ENCODE results near the gene CES3.
"Not testable (repeated sequence)": the region's sequence is repeated elsewhere in the genome, so short reads cannot be mapped to it uniquely, and the experiment has no call there.

Gene CES3

GRCh38 chr16:66964049-66964448, 3.0 kb downstream of the CES3 start:
- Histone ChIP-seq H3K36me3 (no peaks in the 10 kb centered on the region), H3K9ac (no peak overlapping the region), H3K4me2 (no peak overlapping the region), H4K20me1 (no peaks in the 10 kb centered on the region), H3K4me3 (no peak overlapping the region), H3K9me3 (no peaks in the 10 kb centered on the region), H3K27ac (no peak overlapping the region), H3K4me1 (peaks cover 35% of the 10 kb centered on the region), H3K27me3 (no peaks in the 10 kb centered on the region)
- no peak for TF ChIP-seq Cebpa-rat (IDR thresholded peaks at IDR 0.05)

GRCh38 chr16:66968847-66969246, 7.8 kb downstream of the CES3 start:
- Histone ChIP-seq H3K4me1 (no peaks in the 10 kb centered on the region), H3K4me2 (no peak overlapping the region), H4K20me1 (no peaks in the 10 kb centered on the region), H3K4me3 (no peak overlapping the region), H3K9me3 (no peaks in the 10 kb centered on the region), H3K9ac (no peak overlapping the region), H3K27ac (no peak overlapping the region), H3K36me3 (no peaks in the 10 kb centered on the region), H3K27me3 (no peaks in the 10 kb centered on the region)
- no peak for TF ChIP-seq Cebpa-rat (IDR thresholded peaks at IDR 0.05)

GRCh38 chr16:66970775-66971720, 10.0 kb downstream of the CES3 start:
- H4K20me1 ChIP-seq, result no peaks in the 10 kb centered on the region
- no peaks in the 10 kb centered on the region for H3K36me3 ChIP-seq
- H3K4me3 ChIP-seq, result no peak overlapping the region
- H3K27ac ChIP-seq, result no peak overlapping the region
- H3K4me2 ChIP-seq, result no peak overlapping the region
- no peaks in the 10 kb centered on the region for H3K27me3 ChIP-seq
- peaks cover 9% of the 10 kb centered on the region; the same call in 1 of the 2 replicates for H3K4me1 ChIP-seq
- no peak overlapping the region for H3K9ac ChIP-seq
- no peak for TF ChIP-seq Cebpa-rat (IDR thresholded peaks at IDR 0.05)
- H3K9me3 ChIP-seq, result no peaks in the 10 kb centered on the region

- TF ChIP-seq Cebpa-rat (IDR thresholded peaks at IDR 0.05), result no peak
- Histone ChIP-seq H3K9ac (no peak overlapping the region), H3K4me1 (peaks cover 27% of the 10 kb centered on the region), H3K36me3 (no peaks in the 10 kb centered on the region), H4K20me1 (no peaks in the 10 kb centered on the region), H3K27me3 (no peaks in the 10 kb centered on the region), H3K4me2 (no peak overlapping the region), H3K9me3 (no peaks in the 10 kb centered on the region), H3K4me3 (no peak overlapping the region), H3K27ac (no peak overlapping the region)
Measured at GRCh38 chr16:66972983-66973382, 11.9 kb downstream of the CES3 start.

GRCh38 chr16:66973716-66974115, 12.7 kb downstream of the CES3 start:
- no peaks in the 10 kb centered on the region for H3K9me3 ChIP-seq
- no peak overlapping the region for H3K4me3 ChIP-seq
- no peaks in the 10 kb centered on the region for H4K20me1 ChIP-seq
- no peaks in the 10 kb centered on the region for H3K27me3 ChIP-seq
- no peak overlapping the region for H3K4me2 ChIP-seq
- no peak overlapping the region for H3K9ac ChIP-seq
- no peak overlapping the region for H3K27ac ChIP-seq
- H3K36me3 ChIP-seq, result no peaks in the 10 kb centered on the region
- no peak for TF ChIP-seq Cebpa-rat (IDR thresholded peaks at IDR 0.05)
- H3K4me1 ChIP-seq, result peaks cover 35% of the 10 kb centered on the region

- H3K9me3 ChIP-seq, H3K36me3 ChIP-seq, H3K4me2 ChIP-seq, H3K27ac ChIP-seq, H3K4me3 ChIP-seq, H3K9ac ChIP-seq, H4K20me1 ChIP-seq, H3K27me3 ChIP-seq: not testable (repeated sequence)
- H3K4me1 ChIP-seq, result peaks cover 39% of the 10 kb centered on the region
Measured at GRCh38 chr16:66974156-66974931, 13.3 kb downstream of the CES3 start.

GRCh38 chr16:66974932-66975246, 13.8 kb downstream of the CES3 start:
- H3K4me1 ChIP-seq, result peaks cover 39% of the 10 kb centered on the region
- H3K9ac ChIP-seq, H4K20me1 ChIP-seq, H3K27ac ChIP-seq, H3K4me2 ChIP-seq, H3K36me3 ChIP-seq, H3K9me3 ChIP-seq, H3K27me3 ChIP-seq, H3K4me3 ChIP-seq: not testable (repeated sequence)

GRCh38 chr16:66975302-66975893, 14.3 kb downstream of the CES3 start:
- Histone ChIP-seq H3K9ac (no peak overlapping the region), H3K9me3 (no peaks in the 10 kb centered on the region), H3K27me3 (no peaks in the 10 kb centered on the region)

GRCh38 chr16:66976746-66977145, 15.7 kb downstream of the CES3 start:
- Histone ChIP-seq H3K4me3 (no peak overlapping the region), H3K4me2 (peak overlapping the region; percentile 60), H3K9ac (no peak overlapping the region), H4K20me1 (no peaks in the 10 kb centered on the region), H3K27ac (no peak overlapping the region), H3K27me3 (no peaks in the 10 kb centered on the region), H3K9me3 (no peaks in the 10 kb centered on the region), H3K4me1 (peaks cover 39% of the 10 kb centered on the region), H3K36me3 (no peaks in the 10 kb centered on the region)
- TF ChIP-seq Cebpa-rat (IDR thresholded peaks at IDR 0.05), result no peak

More at GRCh38 chr16:66975302-66975893, 14.3 kb downstream of the CES3 start:
- H3K4me2 ChIP-seq, result no peak overlapping the region
- H3K36me3 ChIP-seq, result no peaks in the 10 kb centered on the region
- no peak overlapping the region for H3K27ac ChIP-seq
- H4K20me1 ChIP-seq, result no peaks in the 10 kb centered on the region
- no peak overlapping the region for H3K4me3 ChIP-seq
- no peak for TF ChIP-seq Cebpa-rat (IDR thresholded peaks at IDR 0.05)
- H3K4me1 ChIP-seq, result peaks cover 39% of the 10 kb centered on the region
